ENCODE measurements around the gene ITGBL1.

ITGBL1 gene

DNA sequence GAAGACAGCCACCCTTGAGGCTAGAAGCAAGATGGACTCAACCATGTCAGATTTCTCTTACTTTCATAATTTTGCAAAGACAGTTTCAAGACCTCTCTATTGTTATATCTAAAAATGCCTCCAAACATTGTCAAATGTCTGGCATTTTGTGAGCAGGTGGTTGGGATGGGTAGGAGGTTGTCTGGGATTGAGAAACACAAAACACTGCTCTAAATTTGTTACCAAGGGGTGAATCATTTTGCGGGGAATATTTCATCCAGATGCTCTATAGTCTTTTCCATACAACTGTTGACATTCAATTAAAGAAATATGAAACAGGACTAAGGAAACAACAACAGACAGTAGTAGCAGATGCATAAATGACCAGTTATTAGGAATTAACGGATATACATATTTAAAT is 208.2 kb downstream of the ITGBL1 start:
- ChIA-PET POLR2A (no interaction called here), CTCF (no interaction called here)
- TF ChIP-seq ZNF335 (tag by site-specific recombination; conservative IDR thresholded peaks at IDR 0.05), result no peak
- TF ChIP-seq, protein P1, sequence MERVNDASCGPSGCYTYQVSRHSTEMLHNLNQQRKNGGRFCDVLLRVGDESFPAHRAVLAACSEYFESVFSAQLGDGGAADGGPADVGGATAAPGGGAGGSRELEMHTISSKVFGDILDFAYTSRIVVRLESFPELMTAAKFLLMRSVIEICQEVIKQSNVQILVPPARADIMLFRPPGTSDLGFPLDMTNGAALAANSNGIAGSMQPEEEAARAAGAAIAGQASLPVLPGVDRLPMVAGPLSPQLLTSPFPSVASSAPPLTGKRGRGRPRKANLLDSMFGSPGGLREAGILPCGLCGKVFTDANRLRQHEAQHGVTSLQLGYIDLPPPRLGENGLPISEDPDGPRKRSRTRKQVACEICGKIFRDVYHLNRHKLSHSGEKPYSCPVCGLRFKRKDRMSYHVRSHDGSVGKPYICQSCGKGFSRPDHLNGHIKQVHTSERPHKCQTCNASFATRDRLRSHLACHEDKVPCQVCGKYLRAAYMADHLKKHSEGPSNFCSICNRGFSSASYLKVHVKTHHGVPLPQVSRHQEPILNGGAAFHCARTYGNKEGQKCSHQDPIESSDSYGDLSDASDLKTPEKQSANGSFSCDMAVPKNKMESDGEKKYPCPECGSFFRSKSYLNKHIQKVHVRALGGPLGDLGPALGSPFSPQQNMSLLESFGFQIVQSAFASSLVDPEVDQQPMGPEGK (tag by site-specific recombination; IDR thresholded peaks at IDR 0.05), result no peak
- TF ChIP-seq ZNF292 (tag by site-specific recombination; IDR thresholded peaks at IDR 0.05; ENCODE audit: borderline replicate concordance, low read depth), result no peak
- no peak for TF ChIP-seq ZNF146 (tag by site-specific recombination; IDR thresholded peaks at IDR 0.05)
- no peak for TF ChIP-seq HOXD13 (CRISPR knock-in tag; IDR thresholded peaks at IDR 0.05; ENCODE audit: borderline replicate concordance)
- TF ChIP-seq YY1 (tag by site-specific recombination; IDR thresholded peaks at IDR 0.05), result no peak
- no peak for TF ChIP-seq ZNF48 (tag by site-specific recombination; IDR thresholded peaks at IDR 0.05)
- TF ChIP-seq ZNF266 (tag by site-specific recombination; IDR thresholded peaks at IDR 0.05; ENCODE audit: low read depth), result no peak
- TF ChIP-seq, protein P2, sequence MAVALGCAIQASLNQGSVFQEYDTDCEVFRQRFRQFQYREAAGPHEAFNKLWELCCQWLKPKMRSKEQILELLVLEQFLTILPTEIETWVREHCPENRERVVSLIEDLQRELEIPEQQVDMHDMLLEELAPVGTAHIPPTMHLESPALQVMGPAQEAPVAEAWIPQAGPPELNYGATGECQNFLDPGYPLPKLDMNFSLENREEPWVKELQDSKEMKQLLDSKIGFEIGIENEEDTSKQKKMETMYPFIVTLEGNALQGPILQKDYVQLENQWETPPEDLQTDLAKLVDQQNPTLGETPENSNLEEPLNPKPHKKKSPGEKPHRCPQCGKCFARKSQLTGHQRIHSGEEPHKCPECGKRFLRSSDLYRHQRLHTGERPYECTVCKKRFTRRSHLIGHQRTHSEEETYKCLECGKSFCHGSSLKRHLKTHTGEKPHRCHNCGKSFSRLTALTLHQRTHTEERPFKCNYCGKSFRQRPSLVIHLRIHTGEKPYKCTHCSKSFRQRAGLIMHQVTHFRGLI (tag by site-specific recombination; IDR thresholded peaks at IDR 0.05), result no peak
- no peak for TF ChIP-seq ZBTB8A (tag by site-specific recombination; IDR thresholded peaks at IDR 0.05)
- no peak for TF ChIP-seq IKZF3 (tag by site-specific recombination; IDR thresholded peaks at IDR 0.05)
- TF ChIP-seq HOXA7 (CRISPR knock-in tag; IDR thresholded peaks at IDR 0.05; ENCODE audit: borderline replicate concordance), result no peak
- no peak for TF ChIP-seq ZNF16 (tag by site-specific recombination; IDR thresholded peaks at IDR 0.05; ENCODE audit: low read depth)
- no peak for TF ChIP-seq ZNF791 (tag by site-specific recombination; IDR thresholded peaks at IDR 0.05)
- TF ChIP-seq ZNF830 (tag by site-specific recombination; IDR thresholded peaks at IDR 0.05; ENCODE audit: low read depth), result no peak
- TF ChIP-seq ZNF530 (tag by site-specific recombination; IDR thresholded peaks at IDR 0.05; ENCODE audit: low read depth), result no peak
- no peak for TF ChIP-seq ZNF2 (tag by site-specific recombination; IDR thresholded peaks at IDR 0.05)
- TF ChIP-seq ZNF548 (tag by site-specific recombination; IDR thresholded peaks at IDR 0.05), result no peak

DNA sequence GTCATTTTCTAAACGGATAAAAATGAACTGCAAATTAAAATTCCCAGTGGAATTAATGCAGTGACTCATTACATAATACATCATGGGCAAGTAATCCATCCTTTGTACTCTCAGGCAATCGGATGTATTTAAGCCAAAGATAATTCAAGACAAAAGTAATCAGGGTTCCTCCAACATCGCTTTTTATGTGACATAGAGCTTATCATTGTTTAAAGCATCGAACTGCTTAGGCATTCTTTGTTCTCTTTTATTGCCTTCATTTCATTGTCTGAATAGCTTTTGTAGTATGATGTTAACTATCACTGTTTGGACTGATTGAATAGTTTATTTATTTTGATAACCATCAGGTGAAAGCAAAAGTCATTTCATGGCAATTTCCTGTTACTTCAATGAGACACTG is 209.4 kb downstream of the ITGBL1 start:
- Histone ChIP-seq H3K9me3 (ENCODE audit: control insufficient read depth, insufficient read depth, low read depth, low read length) (no peaks in the 10 kb centered on the region), H3K36me3 (ENCODE audit: control insufficient read depth in 2 of 2, insufficient read depth in 1 of 2, low read length in 2 of 2) (no peaks in the 10 kb centered on the region), H3K4me1 (ENCODE audit: control insufficient read depth, insufficient read depth, low read length) (no peaks in the 10 kb centered on the region), H3K27ac (ENCODE audit: extremely low read depth, low read depth, low read length) (no peak overlapping the region), H3K4me3 (ENCODE audit: low read depth, low read length) (no peak overlapping the region)
- POLR2A ChIA-PET, result no interaction called here
- TF ChIP-seq, protein P3, sequence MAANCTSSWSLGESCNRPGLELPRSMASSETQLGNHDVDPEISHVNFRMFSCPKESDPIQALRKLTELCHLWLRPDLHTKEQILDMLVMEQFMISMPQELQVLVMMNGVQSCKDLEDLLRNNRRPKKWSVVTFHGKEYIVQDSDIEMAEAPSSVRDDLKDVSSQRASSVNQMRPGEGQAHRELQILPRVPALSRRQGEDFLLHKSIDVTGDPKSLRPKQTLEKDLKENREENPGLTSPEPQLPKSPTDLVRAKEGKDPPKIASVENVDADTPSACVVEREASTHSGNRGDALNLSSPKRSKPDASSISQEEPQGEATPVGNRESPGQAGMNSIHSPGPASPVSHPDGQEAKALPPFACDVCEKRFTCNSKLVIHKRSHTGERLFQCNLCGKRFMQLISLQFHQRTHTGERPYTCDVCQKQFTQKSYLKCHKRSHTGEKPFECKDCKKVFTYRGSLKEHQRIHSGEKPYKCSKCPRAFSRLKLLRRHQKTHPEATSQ (tag by site-specific recombination; IDR thresholded peaks at IDR 0.05), result no peak
- TF ChIP-seq, protein P4, sequence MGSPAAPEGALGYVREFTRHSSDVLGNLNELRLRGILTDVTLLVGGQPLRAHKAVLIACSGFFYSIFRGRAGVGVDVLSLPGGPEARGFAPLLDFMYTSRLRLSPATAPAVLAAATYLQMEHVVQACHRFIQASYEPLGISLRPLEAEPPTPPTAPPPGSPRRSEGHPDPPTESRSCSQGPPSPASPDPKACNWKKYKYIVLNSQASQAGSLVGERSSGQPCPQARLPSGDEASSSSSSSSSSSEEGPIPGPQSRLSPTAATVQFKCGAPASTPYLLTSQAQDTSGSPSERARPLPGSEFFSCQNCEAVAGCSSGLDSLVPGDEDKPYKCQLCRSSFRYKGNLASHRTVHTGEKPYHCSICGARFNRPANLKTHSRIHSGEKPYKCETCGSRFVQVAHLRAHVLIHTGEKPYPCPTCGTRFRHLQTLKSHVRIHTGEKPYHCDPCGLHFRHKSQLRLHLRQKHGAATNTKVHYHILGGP (tag by site-specific recombination; IDR thresholded peaks at IDR 0.05), result no peak
- no peak for TF ChIP-seq ZNF211 (tag by site-specific recombination; IDR thresholded peaks at IDR 0.05; ENCODE audit: low read depth)
- no peak for TF ChIP-seq ZNF48 (tag by site-specific recombination; IDR thresholded peaks at IDR 0.05)
- TF ChIP-seq ZNF791 (tag by site-specific recombination; IDR thresholded peaks at IDR 0.05), result no peak
- no peak for TF ChIP-seq ZNF792 (tag by site-specific recombination; IDR thresholded peaks at IDR 0.05)
- no peak for TF ChIP-seq ZNF335 (tag by site-specific recombination; conservative IDR thresholded peaks at IDR 0.05)
- CTCF ChIA-PET, result no interaction called here

More for the DNA sequence above, 208.2 kb downstream of the ITGBL1 start:
- Histone ChIP-seq H3K4me1 (ENCODE audit: control insufficient read depth, insufficient read depth, low read length) (no peaks in the 10 kb centered on the region), H3K36me3 (ENCODE audit: control insufficient read depth in 2 of 2, insufficient read depth in 1 of 2, low read length in 2 of 2) (no peaks in the 10 kb centered on the region), H3K9me3 (ENCODE audit: control insufficient read depth, insufficient read depth, low read depth, low read length) (no peaks in the 10 kb centered on the region), H3K4me3 (ENCODE audit: low read depth, low read length) (no peak overlapping the region), H3K27ac (ENCODE audit: extremely low read depth, low read depth, low read length) (no peak overlapping the region)

Data from HEK293 (cell line).